Measurements from ENCODE around the gene GALNT7. TPM values are rescaled to one million over a fixed set of nuclear protein-coding genes. Genes with fewer than 3 reads are reported as not detected.
"Not testable (repeated sequence)": the region's sequence is repeated elsewhere in the genome, so short reads cannot be mapped to it uniquely, and the experiment has no call there.

GALNT7 gene, protein sequence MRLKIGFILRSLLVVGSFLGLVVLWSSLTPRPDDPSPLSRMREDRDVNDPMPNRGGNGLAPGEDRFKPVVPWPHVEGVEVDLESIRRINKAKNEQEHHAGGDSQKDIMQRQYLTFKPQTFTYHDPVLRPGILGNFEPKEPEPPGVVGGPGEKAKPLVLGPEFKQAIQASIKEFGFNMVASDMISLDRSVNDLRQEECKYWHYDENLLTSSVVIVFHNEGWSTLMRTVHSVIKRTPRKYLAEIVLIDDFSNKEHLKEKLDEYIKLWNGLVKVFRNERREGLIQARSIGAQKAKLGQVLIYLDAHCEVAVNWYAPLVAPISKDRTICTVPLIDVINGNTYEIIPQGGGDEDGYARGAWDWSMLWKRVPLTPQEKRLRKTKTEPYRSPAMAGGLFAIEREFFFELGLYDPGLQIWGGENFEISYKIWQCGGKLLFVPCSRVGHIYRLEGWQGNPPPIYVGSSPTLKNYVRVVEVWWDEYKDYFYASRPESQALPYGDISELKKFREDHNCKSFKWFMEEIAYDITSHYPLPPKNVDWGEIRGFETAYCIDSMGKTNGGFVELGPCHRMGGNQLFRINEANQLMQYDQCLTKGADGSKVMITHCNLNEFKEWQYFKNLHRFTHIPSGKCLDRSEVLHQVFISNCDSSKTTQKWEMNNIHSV
- total RNA-seq (2014; rRNA removed; shearing (Covaris generic)) = 14.4 and 15.4 TPM in 2 replicates

DNA sequence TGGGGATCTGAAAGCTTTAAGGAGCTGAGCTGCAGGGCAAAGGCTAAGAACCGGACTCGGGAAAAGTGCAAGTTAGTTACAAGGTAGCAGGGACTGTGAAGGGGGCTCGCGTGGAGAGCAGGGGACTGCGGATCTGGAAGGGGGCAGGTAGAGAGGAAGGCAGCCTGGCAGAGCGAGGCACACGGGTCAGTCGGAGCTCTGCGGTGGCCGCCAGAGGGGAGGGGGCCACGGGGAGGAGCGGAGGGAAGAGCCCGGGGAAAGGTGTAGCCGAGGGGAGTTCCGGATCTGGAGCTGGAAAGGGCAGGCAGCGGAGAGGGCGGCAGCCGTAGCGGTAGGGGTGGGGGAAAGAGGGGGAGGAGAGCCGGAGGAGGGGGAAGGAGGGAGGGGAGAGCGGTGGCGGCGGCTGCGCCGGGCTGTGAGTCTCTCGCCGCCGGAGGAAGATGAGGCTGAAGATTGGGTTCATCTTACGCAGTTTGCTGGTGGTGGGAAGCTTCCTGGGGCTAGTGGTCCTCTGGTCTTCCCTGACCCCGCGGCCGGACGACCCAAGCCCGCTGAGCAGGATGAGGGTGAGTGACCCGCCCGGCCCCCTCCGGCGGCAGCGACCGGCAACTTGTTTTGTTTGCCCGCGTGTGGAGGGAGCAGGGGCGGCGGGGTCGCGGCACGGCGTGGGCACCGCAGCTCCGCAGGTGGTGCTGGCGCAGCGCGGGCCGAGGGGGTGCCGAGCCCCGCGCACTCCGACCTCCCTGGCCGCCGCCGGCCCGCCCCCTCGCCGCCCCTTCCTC lies at the start of gene GALNT7:
Gene GALNT7 (plus strand): TSS at position 416 of the 782 bp plus-strand sequence. CDS start 25 bp downstream, at position 441.
- peak; percentile 79 for DNase-seq (ENCODE audit: low spot score)

DNA sequence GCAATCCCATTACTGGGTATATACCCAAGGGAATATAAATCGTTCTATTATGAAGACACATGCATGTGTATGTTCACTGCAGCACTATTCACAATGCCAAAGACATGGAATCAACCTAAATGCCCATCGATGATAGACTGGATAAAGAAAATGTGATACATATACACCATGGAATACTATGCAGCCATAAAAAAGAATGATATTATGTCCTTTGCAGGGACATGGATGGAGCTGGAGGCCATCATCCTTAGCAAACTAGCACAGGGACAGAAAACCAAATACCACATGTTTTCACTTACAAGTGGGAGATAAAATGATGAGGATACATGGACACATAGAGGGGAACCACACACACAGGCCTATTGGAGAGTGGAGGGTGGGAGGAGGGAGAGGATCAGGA lies 49.8 kb upstream of the GALNT7 start:
- DNase-seq (ENCODE audit: low spot score) = not testable (repeated sequence)

DNA sequence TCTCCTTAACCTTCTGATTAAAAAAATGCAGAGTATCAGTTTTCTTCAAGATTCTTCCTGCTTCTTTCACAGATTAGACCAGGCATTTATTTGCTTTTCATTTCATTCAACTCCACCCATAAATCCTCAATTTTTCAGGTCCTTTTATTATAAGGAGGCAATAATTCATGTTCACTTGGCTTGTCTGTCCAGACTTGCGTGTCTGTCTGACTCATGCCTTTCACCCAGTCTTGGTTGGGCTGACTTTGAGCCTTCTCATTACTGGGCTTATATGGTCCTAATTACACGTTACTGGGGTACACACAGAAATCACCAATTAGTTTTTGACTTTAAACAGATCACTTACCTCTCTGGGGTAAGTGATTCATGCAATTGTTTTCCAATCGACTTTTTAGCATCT lies 48.8 kb upstream of the GALNT7 start:
- DNase-seq (ENCODE audit: low spot score) = peak; percentile 34

DNA sequence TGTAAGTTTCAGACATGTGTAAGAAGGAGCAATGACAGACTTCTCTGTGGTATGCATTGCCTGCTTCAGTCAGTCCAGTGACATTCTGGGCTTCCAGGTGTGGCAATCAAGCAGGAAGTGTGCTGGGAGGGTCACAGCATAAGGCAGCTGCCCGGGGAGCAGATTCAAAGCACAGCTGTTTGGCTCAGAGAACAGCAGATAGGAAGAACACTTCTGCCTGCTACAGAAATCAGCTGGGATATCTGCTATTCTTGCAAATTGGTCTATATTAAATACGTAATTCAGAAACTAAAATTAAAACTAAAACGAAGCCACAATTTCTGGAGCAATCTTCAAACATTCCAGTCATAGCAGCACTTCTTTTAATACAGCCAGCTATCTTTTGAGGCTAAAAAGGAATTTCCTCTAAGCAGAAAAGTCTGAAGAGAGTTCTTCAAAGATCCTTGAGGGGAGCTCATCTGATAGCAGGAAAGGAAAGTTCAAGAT lies 47.5 kb upstream of the GALNT7 start:
- peak; percentile 55 for DNase-seq (ENCODE audit: low spot score)

DNA sequence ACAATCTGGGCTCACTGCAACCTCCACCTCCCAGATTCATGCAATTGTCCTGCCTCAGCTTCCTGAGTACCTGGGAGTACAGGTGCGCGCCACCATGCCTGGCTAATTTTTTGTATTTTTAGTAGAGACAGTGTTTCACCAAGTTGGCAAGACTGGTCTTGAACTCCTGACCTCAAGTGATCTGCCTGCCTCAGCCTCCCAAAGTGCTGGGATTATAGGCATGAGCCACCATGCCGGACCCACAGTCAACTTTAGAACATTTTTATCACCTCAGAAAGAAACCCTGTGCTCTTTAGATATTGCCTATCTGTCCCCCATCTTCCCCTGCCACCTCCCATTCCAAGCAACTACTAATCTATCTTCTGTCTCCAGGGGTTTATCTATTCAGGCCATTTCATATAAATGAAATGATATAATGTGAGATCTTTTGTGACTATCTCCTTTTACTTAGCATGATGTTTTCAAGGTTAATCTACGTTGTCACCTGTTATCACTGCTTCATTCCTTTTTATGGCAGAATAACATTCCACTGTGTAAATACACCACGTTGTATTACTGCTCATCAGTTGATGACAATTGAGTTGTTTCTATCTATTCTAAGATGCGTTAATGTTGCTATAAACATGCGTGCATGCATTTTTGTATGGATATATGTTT lies 44.3 kb upstream of the GALNT7 start:
- DNase-seq (ENCODE audit: low spot score) = no peak

DNA sequence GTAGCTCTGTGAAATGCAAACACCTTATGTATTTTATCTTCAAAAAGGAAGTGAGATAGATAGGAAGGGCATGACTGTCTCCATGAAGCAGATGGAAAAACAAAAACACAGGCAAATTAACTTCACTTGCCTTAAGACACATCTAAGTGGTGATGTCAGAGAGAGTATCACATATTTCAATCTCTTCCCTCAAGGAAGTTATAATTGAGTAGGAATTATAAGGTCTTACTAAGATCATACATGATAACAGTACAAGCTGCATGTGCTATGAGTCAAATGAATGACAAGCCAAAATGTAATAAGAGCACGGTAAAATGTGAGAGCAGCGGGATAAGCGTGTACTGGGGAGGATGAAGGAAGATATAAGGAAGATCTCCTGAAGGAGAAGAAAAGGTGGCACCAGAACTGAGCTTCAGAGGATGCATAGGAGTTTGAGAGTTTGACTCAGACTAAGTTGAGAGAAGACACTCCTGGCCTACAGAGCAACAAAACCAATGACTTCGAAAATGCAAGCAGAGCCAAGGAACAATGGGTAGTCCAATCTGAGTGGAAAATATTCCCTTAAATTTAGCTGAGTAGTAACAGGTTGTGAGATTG lies 43.3 kb upstream of the GALNT7 start:
- DNase-seq (ENCODE audit: low spot score) = no peak

DNA sequence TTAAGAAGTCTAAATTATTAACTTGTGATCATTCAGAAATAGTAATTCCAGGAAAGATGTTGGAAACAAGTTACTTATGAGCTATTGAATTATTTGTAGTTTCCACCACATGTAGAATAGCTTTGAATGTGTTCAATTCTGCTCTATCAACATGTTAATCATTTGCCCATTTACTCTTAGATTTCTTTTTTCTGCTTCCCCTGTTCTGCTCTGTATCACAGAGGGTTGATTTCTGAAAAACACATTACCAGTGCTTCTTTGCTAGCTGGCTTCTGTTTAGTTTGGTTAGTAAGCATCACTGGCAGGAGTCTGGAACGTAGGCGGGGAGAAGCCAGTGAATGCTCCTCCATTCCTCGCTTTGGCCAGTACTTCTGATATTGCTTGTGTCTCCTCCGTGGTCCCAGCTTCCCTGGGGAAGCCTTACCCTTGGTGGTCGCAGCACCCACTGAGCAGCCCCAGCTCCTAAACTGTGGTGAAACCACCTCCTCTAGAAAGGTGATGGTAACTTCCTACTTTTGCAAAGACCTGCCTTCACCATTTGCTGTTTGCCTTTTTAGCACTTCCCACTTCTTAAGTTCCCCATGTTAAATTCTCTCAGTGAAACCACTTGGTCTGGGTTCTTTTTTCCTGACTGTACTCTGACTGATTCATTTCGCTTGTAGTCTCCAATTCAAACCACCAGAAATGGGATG lies 40.3 kb upstream of the GALNT7 start:
- DNase-seq (ENCODE audit: low spot score) = no peak

DNA sequence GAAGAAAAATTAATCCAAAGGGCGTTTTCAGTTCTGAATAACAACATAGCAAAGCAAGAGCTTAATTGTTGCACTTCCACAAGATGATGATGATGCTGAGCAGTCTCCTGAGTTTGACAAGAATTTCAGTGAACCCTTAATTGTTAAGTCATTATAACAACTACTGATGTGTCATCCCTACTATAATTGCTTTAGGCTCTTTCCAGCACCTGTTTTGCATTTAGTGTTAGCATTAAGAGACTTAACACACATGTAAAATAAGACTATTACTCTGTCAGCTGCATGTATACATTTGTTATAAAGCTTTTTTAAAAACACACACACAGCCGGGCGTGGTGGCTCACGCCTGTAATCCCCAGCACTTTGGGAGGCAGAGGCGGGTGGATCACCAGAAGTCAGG lies 37.9 kb upstream of the GALNT7 start:
- DNase-seq (ENCODE audit: low spot score) = no peak

DNA sequence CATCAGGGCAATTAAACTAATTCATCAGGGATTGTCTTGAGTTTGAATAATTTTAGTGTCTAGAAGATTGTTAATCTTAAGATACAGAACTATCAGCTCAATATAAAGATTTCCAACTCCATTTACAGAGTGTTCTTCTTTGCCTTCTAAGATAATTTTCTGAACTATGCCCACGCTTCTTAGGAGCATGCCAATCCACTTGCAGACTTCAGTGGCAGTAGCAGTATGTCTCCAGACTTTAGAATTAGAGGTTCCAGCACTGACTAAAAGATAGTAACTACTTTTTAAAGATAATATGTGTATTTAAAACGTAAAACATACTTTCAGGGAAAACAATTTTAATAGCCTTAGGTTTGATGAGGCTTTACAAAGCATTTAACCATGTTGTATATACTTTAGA lies 34.2 kb upstream of the GALNT7 start:
- DNase-seq (ENCODE audit: low spot score) = no peak

DNA sequence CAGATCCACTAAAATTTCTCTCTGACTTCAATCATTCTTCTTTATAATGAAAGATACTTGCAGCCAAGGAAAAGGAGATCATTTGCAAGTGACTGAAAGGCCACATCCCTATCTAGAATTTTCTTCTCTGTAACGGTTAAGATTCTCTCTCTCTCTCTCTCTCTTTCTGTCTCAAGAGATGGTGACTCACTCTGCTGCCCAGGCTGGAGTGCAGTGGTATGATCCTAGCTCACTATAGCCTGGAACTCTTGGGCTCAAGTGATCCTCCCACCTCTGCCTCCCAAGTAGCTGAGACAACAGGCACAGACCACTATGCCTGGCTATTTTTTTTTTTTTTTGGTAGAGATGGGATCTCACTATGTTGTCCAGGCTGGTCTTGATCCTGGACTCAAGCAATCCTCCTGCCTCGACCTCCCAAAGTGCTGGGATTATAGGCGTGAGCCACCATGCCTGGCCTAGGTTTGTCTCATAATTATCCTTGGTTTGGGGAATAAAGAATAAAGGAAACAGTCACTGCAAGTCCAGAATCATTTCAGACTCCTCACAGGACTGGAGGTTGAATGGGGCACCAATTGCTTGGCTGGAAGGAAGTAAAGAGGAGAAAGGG lies 33.3 kb upstream of the GALNT7 start:
- DNase-seq (ENCODE audit: low spot score) = no peak

DNA sequence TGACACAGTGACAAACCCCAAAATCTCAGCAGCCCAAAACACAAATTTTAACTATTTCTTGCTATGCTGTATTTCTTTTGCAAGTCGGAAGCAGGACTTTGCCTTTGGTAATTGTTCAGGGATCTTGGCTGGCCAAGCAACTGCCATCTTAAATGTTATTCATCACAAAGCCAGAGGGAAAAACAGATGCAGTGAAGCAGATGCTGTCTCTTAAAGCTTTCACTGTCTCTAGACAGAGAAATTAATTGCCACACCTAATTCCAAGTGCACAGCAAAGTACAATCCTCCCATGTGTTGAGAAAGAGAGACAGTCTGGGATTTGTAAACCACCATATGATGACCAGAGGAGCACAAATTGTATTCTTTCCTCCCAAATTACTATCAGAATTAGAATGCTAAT lies 30.0 kb upstream of the GALNT7 start:
- DNase-seq (ENCODE audit: low spot score) = no peak

DNA sequence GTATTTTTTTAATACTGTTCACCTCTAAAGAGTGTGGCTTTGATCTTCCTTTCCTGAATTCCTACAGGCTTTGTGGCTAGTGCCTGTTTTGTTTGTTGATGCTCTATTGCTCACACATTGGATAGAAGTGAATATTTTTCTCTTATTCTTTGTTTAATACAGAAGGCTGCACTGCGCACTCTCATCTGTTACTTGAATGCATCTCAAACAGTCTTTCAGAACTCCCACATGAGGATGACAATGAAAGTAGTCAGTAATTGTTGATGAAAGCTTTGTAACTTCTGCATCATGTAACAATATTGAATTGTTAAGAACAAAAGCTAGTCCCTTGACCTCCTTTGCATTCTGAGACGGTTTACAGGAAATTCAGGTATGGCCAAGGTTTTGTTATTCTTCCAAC lies 29.1 kb upstream of the GALNT7 start:
- DNase-seq (ENCODE audit: low spot score) = no peak

DNA sequence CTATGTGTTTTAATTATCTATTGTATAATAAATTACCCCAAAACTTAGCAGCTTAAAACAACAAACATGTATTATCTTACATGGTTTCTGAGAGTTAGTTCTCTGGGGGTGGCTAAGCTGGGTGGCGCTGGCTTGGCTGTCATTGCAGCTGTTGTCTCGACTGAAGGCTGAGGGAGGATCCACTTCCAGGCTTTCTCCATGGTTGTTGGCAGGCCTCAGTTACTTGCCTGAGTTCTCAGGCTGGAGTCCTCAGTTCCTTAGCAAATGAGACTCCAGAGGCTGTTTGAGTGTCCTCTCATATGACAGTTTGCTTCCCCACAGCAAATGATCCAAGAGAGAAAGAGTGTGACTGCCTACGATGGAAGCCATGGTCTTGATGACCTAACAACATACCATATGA lies 23.5 kb upstream of the GALNT7 start:
- DNase-seq (ENCODE audit: low spot score) = no peak

DNA sequence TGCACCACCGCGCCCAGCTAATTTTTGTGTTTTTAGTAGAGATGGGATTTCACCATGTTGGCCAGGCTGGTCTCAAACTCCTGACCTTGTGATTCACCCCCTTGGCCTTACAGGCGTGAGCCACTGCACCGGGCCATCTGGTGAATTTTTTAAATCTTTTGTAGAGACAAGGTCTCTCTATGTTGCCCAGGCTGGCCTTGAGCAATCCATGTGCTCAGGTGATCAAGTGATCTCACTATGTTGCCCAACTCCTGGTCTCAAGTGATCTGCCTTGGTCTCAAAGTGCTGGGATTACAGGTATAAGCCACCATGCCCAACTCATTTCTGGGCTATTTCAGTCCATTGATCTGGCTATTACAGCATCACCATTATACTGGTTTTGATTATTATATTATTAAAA lies 22.2 kb upstream of the GALNT7 start:
- no peak for DNase-seq (ENCODE audit: low spot score)

DNA sequence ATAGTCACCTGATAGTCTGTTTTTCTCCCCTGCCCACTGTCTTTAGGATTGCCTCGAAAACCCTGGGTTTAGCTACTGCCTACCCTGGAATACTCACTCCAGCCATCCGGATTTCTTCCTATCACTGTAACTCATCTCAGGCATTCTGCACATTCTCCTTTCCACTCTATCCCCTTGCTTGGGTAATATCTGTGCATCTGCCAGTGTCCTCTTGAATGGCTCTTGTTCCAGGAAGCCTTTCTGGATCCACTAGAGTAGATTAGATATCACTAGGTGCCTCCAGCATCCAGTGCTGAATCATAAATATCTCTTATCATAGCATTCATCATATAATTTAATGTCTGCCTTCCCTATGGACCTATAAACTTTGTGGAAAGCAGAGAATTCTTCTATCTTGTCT lies 17.1 kb upstream of the GALNT7 start:
- DNase-seq (ENCODE audit: low spot score) = no peak

DNA sequence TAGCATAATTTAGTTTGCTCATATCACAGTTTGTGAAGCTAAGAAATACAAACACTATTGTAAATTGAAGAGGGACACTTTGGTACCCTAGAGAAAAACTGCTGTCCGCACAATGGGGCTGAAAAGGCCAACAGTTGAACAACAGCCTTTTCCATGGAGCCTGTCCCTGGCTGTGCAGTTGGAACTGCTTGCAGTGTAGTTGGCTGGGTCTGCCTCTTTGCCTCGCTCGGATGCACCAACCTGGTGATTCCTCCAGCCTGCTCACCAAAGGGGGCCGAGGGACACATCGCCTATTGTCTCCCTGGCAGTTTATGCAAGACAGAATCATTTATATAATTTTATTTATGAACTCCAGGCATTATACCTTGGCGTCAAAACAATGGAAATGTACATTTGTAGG lies 16.5 kb upstream of the GALNT7 start:
- DNase-seq (ENCODE audit: low spot score) = no peak

DNA sequence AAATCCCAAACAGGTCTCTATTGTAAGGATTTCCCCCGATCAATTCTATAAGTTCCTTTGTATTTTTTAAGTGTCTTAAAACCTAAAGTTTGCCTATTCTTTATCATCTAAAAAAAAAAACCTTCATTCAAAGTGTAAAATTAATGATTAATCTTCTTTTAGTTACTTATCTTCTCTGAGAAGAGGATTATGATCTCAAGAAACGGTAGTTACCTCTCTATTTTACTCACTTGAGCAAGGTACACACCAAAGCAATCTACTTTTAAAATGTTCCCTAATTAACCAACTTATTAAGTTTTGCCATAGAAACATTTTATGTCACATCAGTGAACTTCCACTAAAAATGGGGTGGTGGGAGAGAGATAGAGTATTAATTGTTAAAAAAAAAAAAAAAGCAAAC lies 15.2 kb upstream of the GALNT7 start:
- no peak for DNase-seq (ENCODE audit: low spot score)

DNA sequence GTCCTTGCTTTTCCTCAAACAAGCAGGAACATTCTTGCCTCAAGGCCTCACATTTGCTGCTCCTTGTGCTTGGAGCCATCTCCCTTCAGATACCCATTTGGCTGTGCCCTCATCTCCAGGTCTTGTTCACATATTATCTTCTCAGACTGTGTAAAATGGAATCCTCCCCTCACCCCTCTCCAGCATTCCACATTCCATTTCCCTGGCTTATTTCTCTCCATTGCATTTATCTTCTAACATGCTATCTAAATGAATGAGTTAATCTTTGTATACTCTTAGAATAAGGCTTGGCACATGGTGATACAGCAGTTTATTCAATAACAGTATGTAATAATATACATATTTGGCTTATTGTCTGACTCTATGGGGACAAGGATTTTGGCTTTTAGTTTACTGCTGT lies 8.8 kb upstream of the GALNT7 start:
- no peak for DNase-seq (ENCODE audit: low spot score)

DNA sequence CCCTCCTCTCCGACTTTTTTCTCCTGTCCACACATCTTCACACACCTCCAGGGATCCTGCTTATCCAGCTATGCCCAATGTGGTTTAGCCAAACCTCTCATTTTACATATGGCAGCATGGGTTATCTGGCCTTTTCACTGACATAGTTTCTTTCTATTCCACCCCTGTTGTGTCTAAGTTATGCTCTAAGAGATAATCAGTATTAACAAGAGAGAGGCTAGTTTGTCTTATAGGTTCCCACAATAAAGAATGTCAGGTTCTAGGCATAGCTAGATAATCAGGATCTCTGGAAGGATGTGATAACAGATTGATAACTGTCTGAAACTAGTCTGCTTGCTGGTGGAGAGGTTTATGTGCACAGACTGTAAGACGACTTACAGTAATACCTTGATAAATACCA lies 7.7 kb upstream of the GALNT7 start:
- DNase-seq (ENCODE audit: low spot score) = no peak

DNA sequence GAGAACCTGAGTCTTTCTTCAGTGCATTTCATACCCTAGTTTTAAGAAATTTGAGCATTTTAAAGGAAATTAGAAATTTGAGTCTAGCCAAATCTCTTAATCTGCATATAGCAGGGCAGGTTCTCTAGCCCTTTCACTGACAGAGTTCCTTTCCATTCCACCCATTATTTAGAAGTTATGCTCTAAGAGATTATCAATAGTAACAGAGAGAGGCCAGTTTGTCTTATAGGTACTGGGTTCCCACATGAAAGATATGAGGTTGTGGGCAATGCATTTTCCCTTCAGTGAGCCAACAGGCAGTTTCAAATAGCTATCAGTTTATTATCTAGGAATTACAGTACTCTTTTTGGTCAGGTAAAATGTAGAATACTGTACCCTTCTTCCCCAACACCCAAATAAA lies 7.3 kb upstream of the GALNT7 start:
- DNase-seq (ENCODE audit: low spot score) = no peak

Data from HT-29 (cell line).